Omental fat pad (tissue), 4 donors: ENCODE measurements around the gene MXD3. TPM values are rescaled to one million over a fixed set of nuclear protein-coding genes. Genes with fewer than 3 reads are reported as not detected.

ENCODE experiments used
- ATAC-seq: fragments of 150-250 bp; one replicate; pipeline ENCODE4 v1.9.1; 2016; ENCODE audit warnings: mild to moderate bottlenecking, moderate library complexity; ENCODE audit not compliant: low FRiP score
- DNase-seq: peaks from one replicate; pipeline ENCODE4 v3.0.0-alpha.2; 2019; ENCODE audit warnings: low spot score
- total RNA-seq, 4 donors: library from RNA; depleted of rRNA; stranded (reverse); fragments of >200 nt; gene quantifications; one replicate each; pipeline ENCODE4 v1.1.0, GENCODE V29; 2016
- TF ChIP-seq, protein P1 (sequence below), 3 donors: fragments of 450-650 bp; IDR thresholded peaks; one replicate each; pipeline ENCODE4 v1.5.1; 2016 to 2017; ENCODE audit warnings: antibody characterized with exemption in 3 of 3, mild to moderate bottlenecking in 3 of 3, moderate library complexity in 2 of 3

The MXD3 gene
- total RNA-seq, 4 donors from 2014 or later: 3.5 to 26.8 (median 4.8) TPM

- TF ChIP-seq, protein P1, sequence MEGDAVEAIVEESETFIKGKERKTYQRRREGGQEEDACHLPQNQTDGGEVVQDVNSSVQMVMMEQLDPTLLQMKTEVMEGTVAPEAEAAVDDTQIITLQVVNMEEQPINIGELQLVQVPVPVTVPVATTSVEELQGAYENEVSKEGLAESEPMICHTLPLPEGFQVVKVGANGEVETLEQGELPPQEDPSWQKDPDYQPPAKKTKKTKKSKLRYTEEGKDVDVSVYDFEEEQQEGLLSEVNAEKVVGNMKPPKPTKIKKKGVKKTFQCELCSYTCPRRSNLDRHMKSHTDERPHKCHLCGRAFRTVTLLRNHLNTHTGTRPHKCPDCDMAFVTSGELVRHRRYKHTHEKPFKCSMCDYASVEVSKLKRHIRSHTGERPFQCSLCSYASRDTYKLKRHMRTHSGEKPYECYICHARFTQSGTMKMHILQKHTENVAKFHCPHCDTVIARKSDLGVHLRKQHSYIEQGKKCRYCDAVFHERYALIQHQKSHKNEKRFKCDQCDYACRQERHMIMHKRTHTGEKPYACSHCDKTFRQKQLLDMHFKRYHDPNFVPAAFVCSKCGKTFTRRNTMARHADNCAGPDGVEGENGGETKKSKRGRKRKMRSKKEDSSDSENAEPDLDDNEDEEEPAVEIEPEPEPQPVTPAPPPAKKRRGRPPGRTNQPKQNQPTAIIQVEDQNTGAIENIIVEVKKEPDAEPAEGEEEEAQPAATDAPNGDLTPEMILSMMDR (IDR thresholded peaks at IDR 0.05): no peak
- ATAC-seq (no peak), DNase-seq (no peak)
Observed at GRCh38 chr5:177302354-177303110, 9.2 kb downstream of the MXD3 start.

- TF ChIP-seq, protein P1 (IDR thresholded peaks at IDR 0.05): no peak
- DNase-seq: no peak
- ATAC-seq: peak; percentile 18
Observed at GRCh38 chr5:177301503-177302165, 10.1 kb downstream of the MXD3 start.

- DNase-seq (no peak), ATAC-seq (no peak)
- TF ChIP-seq, protein P1 (IDR thresholded peaks at IDR 0.05): no peak
Observed at GRCh38 chr5:177300951-177301350, 10.7 kb downstream of the MXD3 start.

DNA sequence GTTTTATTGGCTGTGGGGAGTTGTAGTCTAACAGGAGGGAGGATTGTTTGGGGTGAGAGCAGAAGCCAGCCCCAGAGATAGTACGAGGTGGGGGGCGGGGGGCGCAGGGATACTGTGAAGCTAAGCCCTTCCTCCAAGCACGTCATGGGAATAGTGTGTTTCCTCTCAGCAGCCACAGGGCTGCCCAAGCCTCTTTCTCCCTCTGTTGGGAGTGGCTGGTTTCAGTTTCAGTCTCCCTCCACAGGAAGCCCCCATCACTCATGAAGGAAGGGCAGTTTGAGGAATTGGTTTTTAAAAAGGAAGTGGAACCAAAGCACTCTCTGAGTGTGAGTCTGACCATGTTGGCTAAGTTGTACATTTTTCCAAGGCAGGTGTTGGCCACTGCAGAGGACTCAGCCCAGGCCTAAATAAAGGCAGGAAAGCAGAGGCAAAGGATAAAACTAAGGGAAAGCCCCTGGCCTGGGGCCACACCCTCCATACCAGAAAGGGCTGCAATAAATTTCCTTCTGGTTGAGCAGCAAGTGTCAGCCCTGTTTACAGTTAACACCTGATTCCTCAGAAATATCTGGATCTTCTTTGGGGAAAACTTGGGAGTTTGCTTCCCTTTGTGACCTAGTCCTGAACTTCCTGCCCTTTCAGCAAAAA is 11.3 kb downstream of the MXD3 start:
- peak; percentile 54 for ATAC-seq
- no peak for DNase-seq
- TF ChIP-seq, protein P1 (IDR thresholded peaks at IDR 0.05): no peak

DNA sequence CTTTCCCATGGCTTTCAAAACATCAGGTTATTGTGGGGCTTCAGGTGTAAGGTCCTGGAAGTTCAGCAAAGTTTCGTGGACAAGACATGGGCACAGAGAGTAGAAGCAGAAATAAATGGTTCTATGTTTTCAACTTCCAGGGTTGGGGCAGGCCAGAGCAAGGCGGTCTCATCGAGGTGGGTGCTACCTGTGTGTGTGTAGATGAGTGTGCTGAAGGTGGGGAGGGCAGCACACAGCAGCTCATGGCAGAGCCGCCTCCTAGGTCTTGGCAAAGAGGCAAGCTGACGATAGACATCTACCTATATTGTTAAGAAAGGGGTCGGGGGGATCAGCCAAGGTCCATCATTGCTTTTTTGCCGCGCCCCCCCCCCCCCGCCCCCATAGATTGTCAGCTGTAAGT is 12.0 kb downstream of the MXD3 start:
- ATAC-seq (no peak), DNase-seq (no peak)
- TF ChIP-seq, protein P1 (IDR thresholded peaks at IDR 0.05): no peak

DNA sequence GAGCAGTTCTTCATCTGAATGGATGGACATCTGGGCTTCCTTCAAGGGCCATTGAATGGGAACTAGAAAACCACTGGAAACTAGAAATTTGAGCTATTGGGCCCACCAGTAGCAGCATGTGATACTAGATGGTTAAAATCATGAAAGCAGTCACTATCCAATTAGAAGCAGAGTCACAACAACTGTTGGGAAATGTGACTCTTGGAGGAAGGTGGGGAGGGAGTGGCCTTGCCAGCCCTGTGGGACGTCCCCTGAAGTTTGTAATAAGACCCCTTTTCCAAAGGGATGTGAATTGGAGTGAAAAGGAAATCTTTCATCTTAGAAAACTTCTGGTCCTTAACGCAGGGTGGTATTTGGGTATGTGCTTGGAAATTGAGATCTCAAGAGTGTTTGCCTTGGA is 13.8 kb downstream of the MXD3 start:
- TF ChIP-seq, protein P1 (IDR thresholded peaks at IDR 0.05): no peak
- ATAC-seq (no peak), DNase-seq (no peak)
